H9 (cell line): ENCODE data around the gene GGACT. TPM values are rescaled to one million over a fixed set of nuclear protein-coding genes. Genes with fewer than 3 reads are reported as not detected.

Experiments used
- DNase-seq: peaks from one replicate; pipeline ENCODE4 v3.0.0-alpha.2; 2017
- H2AFZ ChIP-seq: one replicate; pipeline ENCODE4 v1.6.1; 2013; ENCODE audit warnings: mild to moderate bottlenecking, low read length, control low read depth, moderate library complexity
- H2AK5ac ChIP-seq: 2 replicates; pipeline ENCODE4 v1.6.1; 2013; ENCODE audit warnings: low read length, control low read depth, mixed read lengths; ENCODE audit not compliant: insufficient read length
- H2BK120ac ChIP-seq: one replicate; pipeline ENCODE4 v1.6.1; 2013; ENCODE audit warnings: low read depth, mild to moderate bottlenecking, low read length, control low read depth, inconsistent platforms; ENCODE audit not compliant: poor library complexity, severe bottlenecking
- H2BK12ac ChIP-seq: 2 replicates; pipeline ENCODE4 v1.6.1; 2013; ENCODE audit warnings: low read length, control low read depth, mixed read lengths, low read depth; ENCODE audit not compliant: insufficient read length
- H2BK15ac ChIP-seq: 2 replicates; pipeline ENCODE4 v1.6.1; 2013; ENCODE audit warnings: low read depth, low read length, control low read depth
- H2BK20ac ChIP-seq: one replicate; pipeline ENCODE4 v1.6.1; 2013; ENCODE audit warnings: low read depth, mild to moderate bottlenecking, low read length, control low read depth, inconsistent platforms; ENCODE audit not compliant: poor library complexity, severe bottlenecking
- H2BK5ac ChIP-seq: 2 replicates; pipeline ENCODE4 v1.6.1; 2013; ENCODE audit warnings: low read length, control low read depth, mixed read lengths; ENCODE audit not compliant: insufficient read length
- H3K14ac ChIP-seq: 2 replicates; pipeline ENCODE4 v1.6.1; 2013; ENCODE audit warnings: low read length, control low read depth; ENCODE audit not compliant: insufficient read depth
- H3K18ac ChIP-seq: 2 replicates; pipeline ENCODE4 v1.6.1; 2013; ENCODE audit warnings: low read depth, mild to moderate bottlenecking, mixed read lengths, low read length, control low read depth; ENCODE audit not compliant: insufficient read length
- H3K23ac ChIP-seq: 2 replicates; pipeline ENCODE4 v1.6.1; 2013; ENCODE audit warnings: low read length, control low read depth, mixed read lengths, low read depth; ENCODE audit not compliant: insufficient read length
- H3K23me2 ChIP-seq: 2 replicates; pipeline ENCODE4 v1.6.1; 2013; ENCODE audit warnings: low read depth, mild to moderate bottlenecking, mixed read lengths, low read length, control low read depth; ENCODE audit not compliant: insufficient read length, poor library complexity, severe bottlenecking
- H3K27ac ChIP-seq: 2 replicates; pipeline ENCODE4 v1.5.1; 2013; ENCODE audit warnings: low read length, control low read depth, mixed read lengths, low read depth; ENCODE audit not compliant: insufficient read length
- H3K27me3 ChIP-seq: 2 replicates; pipeline ENCODE4 v1.6.1; 2013; ENCODE audit warnings: low read length, control low read depth, inconsistent platforms; ENCODE audit not compliant: insufficient read depth
- H3K4ac ChIP-seq: 2 replicates; pipeline ENCODE4 v1.6.1; 2013; ENCODE audit warnings: low read depth, mild to moderate bottlenecking, control low read depth, inconsistent platforms, low read length, moderate library complexity
- H3K4me1 ChIP-seq: 2 replicates; pipeline ENCODE4 v1.6.1; 2013; ENCODE audit warnings: low read length, control low read depth, inconsistent platforms; ENCODE audit not compliant: insufficient read depth
- H3K4me2 ChIP-seq: 2 replicates; pipeline ENCODE4 v1.6.1; 2013; ENCODE audit warnings: low read length, control low read depth, mixed read lengths; ENCODE audit not compliant: insufficient read length, insufficient read depth
- H3K56ac ChIP-seq: 2 replicates; pipeline ENCODE4 v1.6.1; 2013; ENCODE audit warnings: low read depth, mild to moderate bottlenecking, mixed read lengths, low read length, control low read depth; ENCODE audit not compliant: insufficient read length
- H3K79me1 ChIP-seq: 2 replicates; pipeline ENCODE4 v1.6.1; 2013; ENCODE audit warnings: low read depth, mild to moderate bottlenecking, moderate library complexity, low read length, control low read depth, inconsistent platforms; ENCODE audit not compliant: insufficient read depth, poor library complexity, severe bottlenecking
- H3K79me2 ChIP-seq: 2 replicates; pipeline ENCODE4 v1.6.1; 2013; ENCODE audit warnings: low read length, control low read depth, inconsistent platforms; ENCODE audit not compliant: insufficient read depth
- H3K9ac ChIP-seq: 2 replicates; pipeline ENCODE4 v1.6.1; 2013; ENCODE audit warnings: low read length, control low read depth, mixed read lengths; ENCODE audit not compliant: insufficient read length; ENCODE audit errors: extremely low read depth
- H3K9me3 ChIP-seq: one replicate; pipeline ENCODE4 v1.6.1; 2013; ENCODE audit warnings: low read depth, low read length, inconsistent platforms; ENCODE audit not compliant: control insufficient read depth
- H3T11ph ChIP-seq: one replicate; pipeline ENCODE4 v1.6.1; 2013; ENCODE audit warnings: mild to moderate bottlenecking, low read length, control low read depth, inconsistent platforms
- H4K20me1 ChIP-seq: one replicate; pipeline ENCODE4 v1.6.1; 2013; ENCODE audit not compliant: control insufficient read depth, insufficient read length, insufficient read depth
- H4K5ac ChIP-seq: 2 replicates; pipeline ENCODE4 v1.6.1; 2013; ENCODE audit warnings: low read depth, mild to moderate bottlenecking, mixed read lengths, low read length, control low read depth; ENCODE audit not compliant: insufficient read length
- H4K8ac ChIP-seq: replicated peaks from 2 replicates; pipeline ENCODE4 v1.6.1; 2013; ENCODE audit warnings: low read length, control low read depth, mixed read lengths, low read depth; ENCODE audit not compliant: insufficient read length
- H4K91ac ChIP-seq: 2 replicates; pipeline ENCODE4 v1.6.1; 2013; ENCODE audit warnings: low read depth, mild to moderate bottlenecking, moderate library complexity, mixed read lengths, low read length, control low read depth; ENCODE audit not compliant: insufficient read length
- H3K27ac Mint-ChIP-seq, 3 experiments: 2 replicates in 2 of 3; 3 replicates in 1 of 3; pipeline ENCODE4 v1.8.0; 2020 to 2021; ENCODE audit warnings: mixed read lengths in 3 of 3, mild to moderate bottlenecking in 1 of 3, moderate library complexity in 1 of 3
- H3K27me3 Mint-ChIP-seq: 2 replicates; pipeline ENCODE4 v1.8.0; 2021; ENCODE audit warnings: low read depth, mild to moderate bottlenecking, moderate library complexity, mixed read lengths
- H3K36me3 Mint-ChIP-seq, 3 experiments: 2 replicates in 2 of 3; 3 replicates in 1 of 3; pipeline ENCODE4 v1.8.0; 2020 to 2021; ENCODE audit warnings: low read depth in 3 of 3, mixed read lengths in 3 of 3; ENCODE audit not compliant: insufficient read depth in 1 of 3
- H3K4me1 Mint-ChIP-seq, 2 experiments: 2 replicates each; pipeline ENCODE4 v1.8.0; 2020; ENCODE audit warnings: mixed read lengths in 2 of 2
- H3K4me3 Mint-ChIP-seq, 2 experiments: 2 replicates in 1 of 2; 3 replicates in 1 of 2; pipeline ENCODE4 v1.8.0; 2020 to 2021; ENCODE audit warnings: mild to moderate bottlenecking in 2 of 2, mixed read lengths in 2 of 2, moderate library complexity in 1 of 2
- H3K9me3 Mint-ChIP-seq, 2 experiments: 2 replicates in 1 of 2; 3 replicates in 1 of 2; pipeline ENCODE4 v1.8.0; 2020; ENCODE audit warnings: mild to moderate bottlenecking in 2 of 2, mixed read lengths in 2 of 2, moderate library complexity in 1 of 2
- CTCF ChIP-seq: fragments of 200-600 bp; sonication (generic); conservative IDR thresholded peaks from 3 replicates; pipeline ENCODE4 v1.8.0; 2021; ENCODE audit warnings: antibody characterized with exemption, mild to moderate bottlenecking
- WGBS: extraction: QIAGEN DNeasy Blood & Tissue Kit; methylation state at CpG from one replicate; pipeline ENCODE4 v1.1.7; 2013; ENCODE audit warnings: missing lambda C conversion rate, low lambda C conversion rate, mixed read lengths; ENCODE audit not compliant: insufficient read length; ENCODE audit errors: extremely low coverage; 5-methylcytosine and 5-hydroxymethylcytosine counted together
- total RNA-seq: library from RNA; stranded (reverse); gene quantifications from 2 replicates; pipeline ENCODE4 v1.2.1, GENCODE V29; 2021

The GGACT gene
- total RNA-seq, 1 experiment from 2014 or later = 1.3 TPM

DNA sequence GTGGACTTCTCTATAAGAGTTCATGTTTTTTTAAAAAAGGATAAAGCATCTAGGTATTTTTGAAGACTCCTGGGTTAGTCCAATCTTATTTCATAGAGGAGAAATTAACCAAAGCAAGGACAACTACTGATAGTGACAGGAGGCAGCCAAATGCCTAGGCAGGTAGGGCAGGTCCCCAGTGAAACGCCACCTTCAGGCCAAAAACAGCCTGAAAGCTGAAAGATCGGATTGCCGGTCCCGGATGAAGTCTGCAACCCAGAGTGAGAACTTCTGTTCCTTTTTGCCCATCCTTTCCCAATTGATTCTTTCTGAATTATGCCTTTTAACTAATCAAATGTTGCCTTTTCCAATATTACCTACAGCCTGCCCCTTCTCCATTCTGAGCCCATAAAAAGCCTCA, 6.1 kb upstream of the GGACT start:
- Histone ChIP-seq H4K91ac (no peak overlapping the region), H2BK5ac (no peak overlapping the region), H4K5ac (no peak overlapping the region), H3K18ac (no peak overlapping the region), H2BK15ac (no peak overlapping the region), H3K14ac (no peak overlapping the region), H2AFZ (no peak overlapping the region), H3K56ac (no peak overlapping the region), H3K9ac (no peak overlapping the region), H3K27me3 (no peaks in the 10 kb centered on the region; the same call in 1 of the 2 replicates), H3K4me1 (no peaks in the 10 kb centered on the region), H3K79me2 (no peaks in the 10 kb centered on the region), H3K79me1 (no peaks in the 10 kb centered on the region), H3K23ac (no peak overlapping the region), H3K27ac (no peak overlapping the region), H2BK12ac (no peak overlapping the region), H3T11ph (no peak overlapping the region), H3K9me3 (no peaks in the 10 kb centered on the region), H4K8ac (no peak overlapping the region), H2BK20ac (no peak overlapping the region), H3K4ac (no peak overlapping the region), H2BK120ac (no peak overlapping the region), H3K23me2 (no peaks in the 10 kb centered on the region), H3K4me2 (no peak overlapping the region), H2AK5ac (no peak overlapping the region), H4K20me1 (no peaks in the 10 kb centered on the region)
- H3K27me3 Mint-ChIP-seq = peaks cover 8% of the 10 kb centered on the region; the same call in 1 of the 2 replicates
- peak; percentile 77 for TF ChIP-seq CTCF
- no peak overlapping the region for H3K27ac Mint-ChIP-seq
- WGBS = no CpG with 5 or more reads among the region's 4 CpGs
- no peak overlapping the region for H3K4me3 Mint-ChIP-seq
- H3K36me3 Mint-ChIP-seq = no peaks in the 10 kb centered on the region; a peak in 1 of 7 replicates
- H3K9me3 Mint-ChIP-seq = no peaks in the 10 kb centered on the region
- peaks cover 0 to 2% of the 10 kb centered on the region in 2 experiments; a peak in 2 of 4 replicates for H3K4me1 Mint-ChIP-seq
- peak; percentile 67 for DNase-seq
